Measurements from ENCODE around the gene ADPRHL1.

The ADPRHL1 gene

GRCh38 chr13:113365583-113365970 is 87.7 kb downstream of the ADPRHL1 start:
- DNase-seq: no peak

GRCh38 chr13:113364901-113365582 is 88.2 kb downstream of the ADPRHL1 start:
- no peak for DNase-seq

- DNase-seq: no peak
Observed at GRCh38 chr13:113364311-113364889, 88.9 kb downstream of the ADPRHL1 start.

GRCh38 chr13:113361406-113361805 is 91.9 kb downstream of the ADPRHL1 start:
- peak; percentile 30 for DNase-seq

- no peak for DNase-seq
Observed at GRCh38 chr13:113360446-113360845, 92.8 kb downstream of the ADPRHL1 start.

GRCh38 chr13:113359571-113359970 is 93.7 kb downstream of the ADPRHL1 start:
- no peak for DNase-seq

- no peak for DNase-seq
Observed at GRCh38 chr13:113358653-113359190, 94.6 kb downstream of the ADPRHL1 start.

GRCh38 chr13:113357529-113357928 is 95.8 kb downstream of the ADPRHL1 start:
- no peak for DNase-seq

- DNase-seq: no peak
Observed at GRCh38 chr13:113356596-113356995, 96.7 kb downstream of the ADPRHL1 start.

GRCh38 chr13:113355621-113356020 is 97.7 kb downstream of the ADPRHL1 start:
- DNase-seq: no peak

GRCh38 chr13:113354831-113355610 is 98.3 kb downstream of the ADPRHL1 start:
- DNase-seq: no peak

GRCh38 chr13:113353254-113353653 is 100.0 kb downstream of the ADPRHL1 start:
- no peak for DNase-seq

GRCh38 chr13:113351514-113352026 is 101.7 kb downstream of the ADPRHL1 start:
- no peak for DNase-seq

- DNase-seq: no peak
Observed at GRCh38 chr13:113350938-113351335, 102.4 kb downstream of the ADPRHL1 start.

GRCh38 chr13:113350065-113350937 is 103.0 kb downstream of the ADPRHL1 start:
- DNase-seq: no peak
